T-cell (primary cell): ENCODE data around the gene GPRC5C. TPM values are rescaled to one million over a fixed set of nuclear protein-coding genes. Genes with fewer than 3 reads are reported as not detected.

Experiments
- ATAC-seq, 4 experiments: fragments of 200-7000 bp in 3 of 4; fragments of 150-1000 bp in 1 of 4; cut with Tn5 transposase; replicated peaks in 1 of 4; 1 replicate in 3 of 4; 2 replicates in 1 of 4; pipeline ENCODE4 v1.10.0; 2021; ENCODE audit warnings: moderate library complexity in 3 of 4, mild to moderate bottlenecking in 2 of 4, moderate number of reproducible peaks in 1 of 4
- CTCF ChIA-PET, 2 donors: fragments of 300-600 bp; sonication (Branson Sonifier 250); formaldehyde crosslinking; loops; one replicate each; lab custom pipeline; 2022; ENCODE audit warnings: antibody characterized with exemption in 2 of 2; lab: Charles Lee
- POLR2A ChIA-PET, 2 donors: fragments of 300-600 bp; sonication (Branson Sonifier 250); formaldehyde crosslinking; loops; one replicate each; lab custom pipeline; 2022; ENCODE audit warnings: antibody characterized with exemption in 2 of 2; lab: Charles Lee
- DNase-seq, 35 experiments: peaks; one replicate each; pipeline versions ENCODE4 v3.0.0 to v3.0.0-alpha.2; 2013 to 2023
- H3K27ac ChIP-seq: one replicate; pipeline ENCODE4 v1.5.1; 2013; ENCODE audit warnings: low read length
- H3K27me3 ChIP-seq, 2 experiments: replicated peaks in 1 of 2; 1 replicate in 1 of 2; 2 replicates in 1 of 2; pipeline versions ENCODE4 v1.6.1 to v1.7.0; 2013; ENCODE audit warnings: low read length in 1 of 2, mixed read lengths in 1 of 2; ENCODE audit not compliant: control insufficient read depth in 2 of 2, insufficient read depth in 2 of 2; ENCODE audit errors: extremely low read depth in 1 of 2
- H3K36me3 ChIP-seq, 2 donors: 1 replicate in 1 of 2; 2 replicates in 1 of 2; pipeline versions ENCODE4 v1.6.1 to v1.7.0; 2013; ENCODE audit warnings: low read length in 1 of 2; ENCODE audit not compliant: control insufficient read depth in 2 of 2, insufficient read depth in 1 of 2; ENCODE audit errors: extremely low read depth in 1 of 2
- H3K4me1 ChIP-seq, 2 experiments: 1 replicate in 1 of 2; 2 replicates in 1 of 2; pipeline versions ENCODE4 v1.6.1 to v1.7.0; 2013; ENCODE audit warnings: low read length in 2 of 2, mixed read lengths in 1 of 2; ENCODE audit not compliant: insufficient read depth in 2 of 2, control insufficient read depth in 1 of 2; ENCODE audit errors: extremely low read depth in 1 of 2
- H3K4me3 ChIP-seq, 2 donors: 1 replicate in 1 of 2; 2 replicates in 1 of 2; pipeline versions ENCODE4 v1.5.1 to v1.7.0; 2013; ENCODE audit warnings: mild to moderate bottlenecking in 2 of 2, low read length in 1 of 2, moderate library complexity in 1 of 2; ENCODE audit not compliant: control insufficient read depth in 1 of 2; ENCODE audit errors: extremely low read depth in 1 of 2
- H3K9me3 ChIP-seq: 2 replicates; pipeline ENCODE4 v1.7.0; 2013
- H3K27ac Mint-ChIP-seq, 2 donors: one replicate each; pipeline ENCODE4 v1.8.0; 2020 to 2021; ENCODE audit warnings: mild to moderate bottlenecking in 2 of 2, mixed read lengths in 2 of 2
- H3K27me3 Mint-ChIP-seq, 2 donors: one replicate each; pipeline ENCODE4 v1.8.0; 2021 to 2022; ENCODE audit warnings: mixed read lengths in 2 of 2
- H3K36me3 Mint-ChIP-seq: one replicate; pipeline ENCODE4 v1.8.0; 2021; ENCODE audit warnings: mixed read lengths
- H3K4me1 Mint-ChIP-seq, 3 donors: one replicate each; pipeline ENCODE4 v1.8.0; 2020 to 2022; ENCODE audit warnings: mixed read lengths in 3 of 3, mild to moderate bottlenecking in 1 of 3
- H3K4me3 Mint-ChIP-seq, 3 donors: one replicate each; pipeline ENCODE4 v1.8.0; 2020 to 2022; ENCODE audit warnings: mild to moderate bottlenecking in 3 of 3, mixed read lengths in 3 of 3, moderate library complexity in 3 of 3
- H3K9me3 Mint-ChIP-seq, 3 donors: one replicate each; pipeline ENCODE4 v1.8.0; 2020 to 2022; ENCODE audit warnings: mixed read lengths in 3 of 3
- WGBS: methylation state at CpG from one replicate; pipeline ENCODE4 v1.1.5; 2013; ENCODE audit warnings: missing lambda C conversion rate; ENCODE audit not compliant: insufficient coverage; 5-methylcytosine and 5-hydroxymethylcytosine counted together
- total RNA-seq, 35 experiments: library from RNA in 6 of 35; stranded (reverse) in 6 of 35; fragments of 120-200 nt in 1 of 35; gene quantifications; one replicate each; pipeline versions ENCODE4 v1.2.1 to v1.2.4 and lab custom pipeline; 2013 to 2026

The GPRC5C gene
- total RNA-seq, 5 donors from 2014 or later (not counting 1 experiment from before 2014, with no cell fraction given), result 0.46 to 1.5 (median 0.55) TPM; not detected in 2

GRCh38 chr17:74389084-74389753 is 42.7 kb upstream of the GPRC5C start:
- CTCF ChIA-PET, result no interaction called here
- Histone ChIP-seq H3K9me3 (no peaks in the 10 kb centered on the region), H3K36me3 (no peaks in the 10 kb centered on the region), H3K27ac (no peak overlapping the region), H3K4me1 (no peaks in the 10 kb centered on the region), H3K27me3 (peaks cover 0 to 20% of the 10 kb centered on the region in 2 experiments), H3K4me3 (no peak overlapping the region)
- H3K4me3 Mint-ChIP-seq, result no peak overlapping the region
- ATAC-seq, result no peak
- no peak overlapping the region for H3K27ac Mint-ChIP-seq
- DNase-seq, result no peak
- H3K27me3 Mint-ChIP-seq, result no peaks in the 10 kb centered on the region
- H3K36me3 Mint-ChIP-seq, result no peaks in the 10 kb centered on the region
- no peaks in the 10 kb centered on the region for H3K4me1 Mint-ChIP-seq
- WGBS, result 50% methylated on average over 7 of the region's 12 CpGs
- H3K9me3 Mint-ChIP-seq, result no peaks in the 10 kb centered on the region
- POLR2A ChIA-PET, result no interaction called here

GRCh38 chr17:74389937-74390679 is 41.8 kb upstream of the GPRC5C start:
- ChIA-PET POLR2A (no interaction called here), CTCF (no interaction called here)
- Histone ChIP-seq H3K36me3 (no peaks in the 10 kb centered on the region), H3K4me3 (no peak overlapping the region), H3K27me3 (peaks cover 0 to 23% of the 10 kb centered on the region in 2 experiments), H3K27ac (no peak overlapping the region), H3K4me1 (no peaks in the 10 kb centered on the region), H3K9me3 (no peaks in the 10 kb centered on the region)
- no peaks in the 10 kb centered on the region for H3K27me3 Mint-ChIP-seq
- no peaks in the 10 kb centered on the region for H3K4me1 Mint-ChIP-seq
- 91% methylated on average over 1 of the region's 2 CpGs for WGBS
- ATAC-seq (no peak), DNase-seq (no peak)
- H3K36me3 Mint-ChIP-seq, result no peaks in the 10 kb centered on the region
- no peak overlapping the region for H3K4me3 Mint-ChIP-seq
- no peaks in the 10 kb centered on the region for H3K9me3 Mint-ChIP-seq
- no peak overlapping the region for H3K27ac Mint-ChIP-seq

- no peak overlapping the region for H3K27ac Mint-ChIP-seq
- WGBS, result 73% methylated on average over 9 of the region's 11 CpGs
- Histone ChIP-seq H3K9me3 (no peaks in the 10 kb centered on the region), H3K36me3 (no peaks in the 10 kb centered on the region), H3K4me3 (no peak overlapping the region), H3K27ac (no peak overlapping the region), H3K27me3 (peaks cover 0 to 24% of the 10 kb centered on the region in 2 experiments), H3K4me1 (no peaks in the 10 kb centered on the region)
- no peaks in the 10 kb centered on the region for H3K9me3 Mint-ChIP-seq
- peaks cover 0 to 4% of the 10 kb centered on the region in 2 donors for H3K27me3 Mint-ChIP-seq
- H3K4me3 Mint-ChIP-seq, result no peak overlapping the region
- ChIA-PET POLR2A (no interaction called here), CTCF (interaction anchor here in 1 of 2 donors (0.5 to 0.7 kb wide), 3 partner anchors 11 to 28 kb away, joined by 3 to 4 read pairs (median 3); no protein-coding TSS in a partner anchor)
- H3K4me1 Mint-ChIP-seq, result no peaks in the 10 kb centered on the region
- H3K36me3 Mint-ChIP-seq, result no peaks in the 10 kb centered on the region
- ATAC-seq (no peak), DNase-seq (no peak)
Measured at GRCh38 chr17:74390680-74391653, 40.9 kb upstream of the GPRC5C start.

GRCh38 chr17:74391771-74392170 is 40.1 kb upstream of the GPRC5C start:
- ChIA-PET CTCF (interaction anchor here in 1 of 2 donors (0.6 to 0.7 kb wide), 2 partner anchors 12 to 29 kb away, joined by 3 read pairs; no protein-coding TSS in a partner anchor), POLR2A (no interaction called here)
- H3K36me3 ChIP-seq, result no peaks in the 10 kb centered on the region
- H3K9me3 Mint-ChIP-seq, result no peaks in the 10 kb centered on the region
- H3K27ac ChIP-seq, result no peak overlapping the region
- ATAC-seq (no peak), DNase-seq (no peak)
- H3K9me3 ChIP-seq, result no peaks in the 10 kb centered on the region
- no peaks in the 10 kb centered on the region for H3K4me1 Mint-ChIP-seq
- H3K4me3 ChIP-seq, result no peak overlapping the region
- no peak overlapping the region for H3K27ac Mint-ChIP-seq
- H3K4me1 ChIP-seq, result no peaks in the 10 kb centered on the region
- H3K27me3 ChIP-seq, result peaks cover 0 to 23% of the 10 kb centered on the region in 2 experiments
- WGBS, result 32% methylated on average over 4 of the region's 5 CpGs
- H3K36me3 Mint-ChIP-seq, result no peaks in the 10 kb centered on the region
- peaks cover 0 to 4% of the 10 kb centered on the region in 2 donors for H3K27me3 Mint-ChIP-seq
- H3K4me3 Mint-ChIP-seq, result no peak overlapping the region

- ChIA-PET POLR2A (no interaction called here), CTCF (interaction anchor here in 1 of 2 donors (0.6 kb wide), 1 partner anchor 23 kb away, joined by 9 read pairs; no protein-coding TSS in a partner anchor)
- H3K4me3 ChIP-seq, result no peak overlapping the region
- H3K36me3 ChIP-seq, result no peaks in the 10 kb centered on the region
- DNase-seq (no peak), ATAC-seq (no peak)
- peaks cover 0 to 4% of the 10 kb centered on the region in 2 donors for H3K27me3 Mint-ChIP-seq
- H3K4me1 Mint-ChIP-seq, result no peaks in the 10 kb centered on the region
- H3K9me3 Mint-ChIP-seq, result no peaks in the 10 kb centered on the region
- H3K27me3 ChIP-seq, result peaks cover 0 to 19% of the 10 kb centered on the region in 2 experiments
- H3K9me3 ChIP-seq, result no peaks in the 10 kb centered on the region
- WGBS, result 67% methylated on average over 1 of the region's 5 CpGs
- H3K36me3 Mint-ChIP-seq, result no peaks in the 10 kb centered on the region
- H3K4me1 ChIP-seq, result no peaks in the 10 kb centered on the region
- no peak overlapping the region for H3K27ac ChIP-seq
- no peak overlapping the region for H3K4me3 Mint-ChIP-seq
- H3K27ac Mint-ChIP-seq, result no peak overlapping the region
Measured at GRCh38 chr17:74392848-74393247, 39.0 kb upstream of the GPRC5C start.
